Left lung (tissue), 10 donors: ENCODE data around the gene DNAJC22. TPM values are rescaled to one million over a fixed set of nuclear protein-coding genes. Genes with fewer than 3 reads are reported as not detected.

ENCODE experiments used
- ATAC-seq: fragments of 200-7000 bp; cut with Tn5 transposase; one replicate; pipeline ENCODE4 v1.9.1; 2020; ENCODE audit warnings: moderate library complexity
- DNase-seq, 4 donors: peaks; one replicate each; pipeline ENCODE4 v3.0.0-alpha.2; 2013 to 2020
- H3K27ac ChIP-seq, 2 donors: fragments of 200-600 bp; sonication (generic) in 1 of 2; one replicate each; pipeline versions ENCODE4 v1.5.0 to v1.8.0; 2020 to 2021
- H3K27me3 ChIP-seq, 2 donors: fragments of 200-600 bp; sonication (generic) in 1 of 2; one replicate each; pipeline versions ENCODE4 v1.5.0 to v1.8.0; 2020 to 2021
- H3K36me3 ChIP-seq, 2 donors: fragments of 200-600 bp; sonication (generic) in 1 of 2; one replicate each; pipeline versions ENCODE4 v1.5.0 to v1.8.0; 2020 to 2021
- H3K4me1 ChIP-seq, 2 donors: fragments of 200-600 bp; one replicate each; pipeline ENCODE4 v1.8.0; 2021
- H3K4me3 ChIP-seq, 2 donors: fragments of 200-600 bp; sonication (generic) in 1 of 2; one replicate each; pipeline versions ENCODE4 v1.5.0 to v1.8.0; 2020 to 2021; ENCODE audit warnings: mild to moderate bottlenecking in 1 of 2
- H3K9me3 ChIP-seq, 2 donors: fragments of 200-600 bp; sonication (generic) in 1 of 2; one replicate each; pipeline versions ENCODE4 v1.5.0 to v1.8.0; 2020 to 2021
- intact Hi-C, 2 donors: fragments of 100-400 bp; cut with DNase I; formaldehyde crosslinking; loops; one replicate each; pipeline versions ENCODE4 v1.11.2 to v1.14.2; 2022
- polyA plus RNA-seq, 6 donors: library from polyadenylated mRNA; unstranded; fragments of 120-200 nt; gene quantifications; one replicate each; pipeline ENCODE4 v1.2.1, GENCODE V29; 2013; ENCODE audit not compliant: insufficient read length in 6 of 6
- total RNA-seq, 2 donors: library from RNA; stranded (reverse); fragmentation: NEBNext Ultra II Directional; extraction: Animal tissue kit (Norgen Biotek cat#: 25700); gene quantifications; one replicate each; pipeline ENCODE4 v1.2.1, GENCODE V29; 2021
- TF ChIP-seq, protein P1 (sequence below), 2 donors: fragments of 200-600 bp; sonication (generic) in 1 of 2; IDR thresholded peaks; one replicate each; pipeline versions ENCODE4 v1.5.0 to v1.8.0; 2021; ENCODE audit warnings: antibody characterized with exemption in 2 of 2
- donor health status: DM: no; HTN: yes; CAD: no.
- donor health status: DM: no; HTN: no; CAD: no.

DNAJC22 gene
- total and polyA plus RNA-seq, 8 donors: 0.21 to 7.0 (median 6.4) TPM

DNA sequence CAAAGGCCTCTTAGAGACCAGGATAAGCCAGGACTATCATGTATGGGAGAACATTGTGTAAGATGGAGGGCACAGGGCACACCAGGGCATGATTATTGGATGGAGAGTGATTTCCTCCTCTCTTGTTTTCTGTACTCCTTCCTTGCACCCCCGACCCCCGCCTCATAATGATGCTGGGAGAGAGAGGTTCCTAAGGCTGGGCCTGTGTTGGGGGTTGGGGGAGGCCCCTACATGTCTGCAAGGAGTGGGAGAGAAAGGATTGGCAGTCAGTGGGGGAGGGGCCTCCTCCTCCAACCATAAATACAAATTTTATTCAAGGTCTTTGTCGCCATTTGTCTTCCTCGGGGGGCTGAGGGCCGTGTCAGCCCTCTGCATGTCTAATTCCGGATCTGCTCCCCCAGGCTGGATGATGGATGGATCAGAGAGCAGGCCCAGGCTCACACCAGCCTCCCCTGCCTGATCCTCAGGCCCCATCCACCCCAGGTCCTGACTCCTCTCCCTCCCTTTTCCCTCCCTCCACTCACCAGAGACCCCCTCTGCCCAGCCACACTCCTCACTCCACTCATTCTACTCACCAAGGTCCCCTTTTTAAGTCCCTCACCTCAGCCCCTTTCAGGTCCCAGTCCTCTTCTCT, 7.7 kb upstream of the DNAJC22 start:
- DNase-seq (no peak), ATAC-seq (no peak)
- intact Hi-C loops: no loop called here
- Histone ChIP-seq H3K27me3 (peaks cover 57 to 98% of the 10 kb centered on the region in 2 donors), H3K36me3 (no peaks in the 10 kb centered on the region), H3K4me3 (no peak overlapping the region), H3K9me3 (no peaks in the 10 kb centered on the region), H3K27ac (no peak overlapping the region), H3K4me1 (peaks cover 14 to 34% of the 10 kb centered on the region in 2 donors)
- TF ChIP-seq, protein P1, sequence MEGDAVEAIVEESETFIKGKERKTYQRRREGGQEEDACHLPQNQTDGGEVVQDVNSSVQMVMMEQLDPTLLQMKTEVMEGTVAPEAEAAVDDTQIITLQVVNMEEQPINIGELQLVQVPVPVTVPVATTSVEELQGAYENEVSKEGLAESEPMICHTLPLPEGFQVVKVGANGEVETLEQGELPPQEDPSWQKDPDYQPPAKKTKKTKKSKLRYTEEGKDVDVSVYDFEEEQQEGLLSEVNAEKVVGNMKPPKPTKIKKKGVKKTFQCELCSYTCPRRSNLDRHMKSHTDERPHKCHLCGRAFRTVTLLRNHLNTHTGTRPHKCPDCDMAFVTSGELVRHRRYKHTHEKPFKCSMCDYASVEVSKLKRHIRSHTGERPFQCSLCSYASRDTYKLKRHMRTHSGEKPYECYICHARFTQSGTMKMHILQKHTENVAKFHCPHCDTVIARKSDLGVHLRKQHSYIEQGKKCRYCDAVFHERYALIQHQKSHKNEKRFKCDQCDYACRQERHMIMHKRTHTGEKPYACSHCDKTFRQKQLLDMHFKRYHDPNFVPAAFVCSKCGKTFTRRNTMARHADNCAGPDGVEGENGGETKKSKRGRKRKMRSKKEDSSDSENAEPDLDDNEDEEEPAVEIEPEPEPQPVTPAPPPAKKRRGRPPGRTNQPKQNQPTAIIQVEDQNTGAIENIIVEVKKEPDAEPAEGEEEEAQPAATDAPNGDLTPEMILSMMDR (IDR thresholded peaks at IDR 0.05): no peak

DNA sequence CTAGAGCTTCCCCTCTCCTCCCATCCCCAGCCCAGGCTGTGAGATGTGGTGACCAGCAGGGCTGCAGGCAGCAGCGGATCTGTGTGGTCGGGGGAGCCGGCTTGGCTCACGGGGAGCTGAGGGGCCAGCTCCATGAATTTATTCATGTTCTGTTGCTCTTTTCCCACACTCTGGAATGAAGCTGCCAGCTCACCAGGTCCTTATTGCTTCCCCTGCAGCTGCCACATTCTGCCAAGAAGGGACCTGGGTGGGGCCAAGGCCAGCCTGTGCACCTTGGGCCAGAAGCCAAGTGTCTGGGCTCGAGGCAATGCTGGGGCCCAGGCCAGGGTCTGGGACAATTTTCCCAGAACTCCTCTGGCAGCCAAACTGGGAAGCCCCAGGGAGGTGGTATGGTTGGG, 7.2 kb upstream of the DNAJC22 start:
- Histone ChIP-seq H3K4me3 (no peak overlapping the region), H3K27me3 (peaks cover 57 to 98% of the 10 kb centered on the region in 2 donors), H3K4me1 (peaks cover 14 to 34% of the 10 kb centered on the region in 2 donors), H3K9me3 (no peaks in the 10 kb centered on the region), H3K36me3 (no peaks in the 10 kb centered on the region), H3K27ac (no peak overlapping the region)
- intact Hi-C loops: no loop called here
- ATAC-seq: no peak
- DNase-seq: no peak
- TF ChIP-seq, protein P1 (IDR thresholded peaks at IDR 0.05): no peak

DNA sequence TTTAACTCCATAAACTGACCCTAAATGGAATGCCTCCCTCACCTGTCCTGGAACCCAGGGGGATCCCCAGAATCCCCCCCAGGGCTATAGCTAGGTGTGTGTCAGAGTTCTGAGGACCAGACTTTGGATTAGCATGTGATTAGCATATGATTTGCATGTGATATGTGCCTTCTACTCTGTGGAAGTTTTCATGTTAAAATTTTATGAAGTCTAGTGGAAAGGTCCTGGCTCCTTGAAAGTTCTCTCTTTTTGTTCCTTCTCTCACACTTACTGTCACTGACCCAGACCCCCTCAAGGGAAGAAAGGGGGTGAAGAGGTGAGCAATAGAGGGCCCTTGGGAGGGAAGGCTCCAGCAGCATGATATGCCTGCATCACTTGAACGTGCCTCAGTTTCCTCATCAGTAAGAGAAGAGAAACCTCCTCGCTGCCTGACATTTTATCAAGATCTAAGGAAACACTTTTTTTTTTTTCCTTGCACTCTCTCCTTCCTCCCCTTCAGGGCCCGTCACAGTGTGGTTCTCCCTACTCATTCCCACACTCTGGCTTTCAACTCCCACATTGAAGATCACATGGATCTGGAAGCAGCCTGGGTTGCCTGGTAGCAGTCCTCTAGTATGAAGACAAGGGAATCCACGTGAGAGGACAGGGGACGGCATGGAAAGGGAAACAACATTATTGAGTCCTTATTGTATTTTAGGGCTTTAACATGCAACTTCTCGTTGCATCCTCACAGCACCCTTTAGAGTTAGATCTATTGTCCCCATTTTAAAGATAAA, 6.4 kb upstream of the DNAJC22 start:
- ATAC-seq: no peak
- TF ChIP-seq, protein P1 (IDR thresholded peaks at IDR 0.05): no peak
- Histone ChIP-seq H3K27ac (no peak overlapping the region), H3K4me1 (peaks cover 14 to 40% of the 10 kb centered on the region in 2 donors), H3K27me3 (peaks cover 57 to 98% of the 10 kb centered on the region in 2 donors), H3K36me3 (no peaks in the 10 kb centered on the region), H3K4me3 (no peak overlapping the region), H3K9me3 (no peaks in the 10 kb centered on the region)
- DNase-seq: no peak
- intact Hi-C loops: loop anchor here in 1 of 2 donors (10.0 kb wide), 1 partner anchor 55 kb away; no protein-coding TSS in a partner anchor

DNA sequence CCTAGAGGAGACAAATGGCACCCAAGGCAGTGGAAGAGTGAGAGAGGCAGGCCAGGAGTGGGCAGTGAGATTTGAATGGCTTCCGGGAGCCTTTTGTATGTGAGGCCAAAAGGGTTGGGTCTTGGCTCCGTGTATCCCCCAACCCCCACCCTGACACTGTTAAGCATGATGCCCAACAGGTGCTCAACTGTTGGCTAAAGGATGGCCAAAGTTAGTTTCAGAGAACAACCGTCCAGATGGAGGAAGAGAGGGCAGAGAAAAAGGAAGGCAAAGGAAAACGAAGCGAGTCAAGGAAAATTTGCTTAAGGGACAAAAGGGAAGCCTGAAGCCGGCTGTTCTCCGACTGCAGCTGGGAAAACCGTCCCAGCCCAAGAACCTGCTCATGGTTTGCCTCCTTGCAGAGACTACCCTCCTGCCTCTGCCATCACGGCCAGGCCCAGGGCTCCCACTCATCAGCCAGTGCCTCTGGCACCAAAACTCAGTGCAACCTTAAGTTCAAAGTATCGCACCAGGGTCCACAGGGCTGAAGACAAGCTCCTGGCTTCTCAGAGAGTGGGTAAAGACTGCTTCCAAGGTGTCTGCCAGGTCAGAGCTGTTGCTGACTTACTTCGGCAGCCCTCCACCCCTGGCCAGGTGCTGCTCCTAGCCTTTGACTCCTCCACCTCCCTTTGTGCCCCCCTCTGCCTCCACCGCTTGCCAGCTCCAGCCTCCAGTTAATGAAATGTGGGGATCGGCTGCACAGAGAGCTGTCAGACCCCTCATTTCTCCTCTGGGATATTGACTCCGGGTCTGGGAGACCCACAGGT, 5.5 kb upstream of the DNAJC22 start:
- DNase-seq (no peak), ATAC-seq (no peak)
- no peaks in the 10 kb centered on the region for H3K36me3 ChIP-seq
- intact Hi-C loops: loop anchor here in 1 of 2 donors (10.0 kb wide), 1 partner anchor 56 kb away; no protein-coding TSS in a partner anchor
- H3K27me3 ChIP-seq: peaks cover 57 to 98% of the 10 kb centered on the region in 2 donors
- H3K4me1 ChIP-seq: peaks cover 23 to 47% of the 10 kb centered on the region in 2 donors
- TF ChIP-seq, protein P1 (IDR thresholded peaks at IDR 0.05): no peak
- H3K4me3 ChIP-seq: no peak overlapping the region
- H3K27ac ChIP-seq: no peak overlapping the region
- no peaks in the 10 kb centered on the region for H3K9me3 ChIP-seq
